Ectodermal cell (in vitro differentiated cells): ENCODE data around the gene TMEM259.
A peak's percentile ranks its signal among the peaks of the same experiment; 100 is the strongest.
"Not testable (repeated sequence)": the region's sequence is repeated elsewhere in the genome, so short reads cannot be mapped to it uniquely, and the experiment has no call there.

Source experiments
- H3K27ac ChIP-seq: 2 replicates; pipeline ENCODE4 v1.7.0; 2013; ENCODE audit warnings: mild to moderate bottlenecking, low read depth, low read length; ENCODE audit not compliant: insufficient read depth, poor library complexity, severe bottlenecking
- H3K27me3 ChIP-seq: 2 replicates; pipeline ENCODE4 v1.7.0; 2013; ENCODE audit warnings: mild to moderate bottlenecking, low read length; ENCODE audit not compliant: insufficient read depth, control insufficient read depth, poor library complexity, severe bottlenecking
- H3K36me3 ChIP-seq: one replicate; pipeline ENCODE4 v1.7.0; 2013; ENCODE audit warnings: low read length; ENCODE audit not compliant: control insufficient read depth, insufficient read depth
- H3K4me1 ChIP-seq: one replicate; pipeline ENCODE4 v1.7.0; 2013; ENCODE audit warnings: low read length; ENCODE audit not compliant: control insufficient read depth, insufficient read depth
- H3K4me3 ChIP-seq: 2 replicates; pipeline ENCODE4 v1.7.0; 2013; ENCODE audit warnings: low read depth, low read length, control low read depth; ENCODE audit not compliant: insufficient read depth
- H3K9me3 ChIP-seq: 2 replicates; pipeline ENCODE4 v1.7.0; 2013; ENCODE audit warnings: mild to moderate bottlenecking, low read length, moderate library complexity; ENCODE audit not compliant: control insufficient read depth
- WGBS, 2 experiments: methylation state at CpG; one replicate each; pipeline ENCODE4 v1.1.7; 2013; ENCODE audit warnings: missing lambda C conversion rate in 2 of 2; 5-methylcytosine and 5-hydroxymethylcytosine counted together

Gene TMEM259

GRCh38 chr19:1025960-1026782 is 5.2 kb upstream of the TMEM259 start, which contains the start of gene CNN2:
Gene CNN2, plus strand, starts transcription at chr19:1026608. Its CDS starts 54 bp downstream, at chr19:1026662.
- no peaks in the 10 kb centered on the region for H3K4me1 ChIP-seq
- H3K36me3 ChIP-seq = peaks cover 4% of the 10 kb centered on the region
- WGBS, 2 experiments = 1% methylated on average over 63 of the region's 63 CpGs
- no peaks in the 10 kb centered on the region for H3K27me3 ChIP-seq
- H3K27ac ChIP-seq = peak within 1 kb of the TSS; percentile 97
- peak within 1 kb of the TSS; percentile 89 for H3K4me3 ChIP-seq
- no peaks in the 10 kb centered on the region for H3K9me3 ChIP-seq

DNA sequence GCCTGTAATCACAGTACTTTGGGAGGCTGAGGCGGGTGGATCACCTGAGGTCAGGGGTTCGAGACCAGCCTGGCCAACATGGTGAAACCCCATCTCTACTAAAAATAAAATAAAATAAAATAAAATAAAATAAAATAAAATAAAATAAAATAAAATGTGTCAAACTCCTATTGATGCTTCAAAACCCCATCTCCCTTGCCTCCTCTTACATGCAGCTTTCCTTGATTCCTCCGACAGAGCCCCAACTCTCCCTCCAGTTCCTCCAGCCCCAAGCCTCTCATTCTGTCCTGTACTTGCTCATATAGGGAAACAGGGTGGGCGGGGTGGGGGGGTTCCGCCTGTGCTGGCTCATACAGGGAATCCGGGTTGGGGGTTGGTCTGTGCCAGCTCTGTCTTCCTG is 4.2 kb upstream of the TMEM259 start:
- H3K36me3 ChIP-seq, H3K27ac ChIP-seq, H3K27me3 ChIP-seq, H3K4me3 ChIP-seq, H3K9me3 ChIP-seq, H3K4me1 ChIP-seq: not testable (repeated sequence)
- WGBS, 2 experiments = 95 to 97% methylated on average over 4 to 5 of the region's 6 CpGs

DNA sequence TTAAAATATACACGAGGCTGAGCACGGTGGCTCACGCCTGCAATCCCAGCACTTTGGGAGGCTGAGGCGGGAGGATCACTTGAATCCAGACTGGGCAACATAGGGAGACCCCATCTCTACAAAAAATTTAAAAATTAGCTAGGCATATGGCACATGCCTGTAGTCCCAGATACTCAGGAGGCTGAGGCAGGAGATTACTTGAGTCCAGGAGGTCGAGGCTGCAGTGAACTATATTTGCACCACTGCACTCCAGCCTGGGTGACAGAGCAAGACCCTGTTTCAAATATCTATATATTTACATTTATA is 2.9 kb upstream of the TMEM259 start:
- H3K36me3 ChIP-seq, H3K27ac ChIP-seq, H3K9me3 ChIP-seq, H3K4me3 ChIP-seq, H3K27me3 ChIP-seq: not testable (repeated sequence)
- peaks cover 12% of the 10 kb centered on the region for H3K4me1 ChIP-seq
- WGBS, 2 experiments = 95 to 96% methylated on average over 5 of the region's 5 CpGs

GRCh38 chr19:1019980-1020867 is 699 bp downstream of the TMEM259 start:
- WGBS, 2 experiments = 5 to 6% methylated on average over 60 of the region's 60 CpGs
- H3K4me3 ChIP-seq = peak overlapping the region; percentile 66
- H3K27ac ChIP-seq = peak overlapping the region; percentile 94
- H3K27me3 ChIP-seq = no peaks in the 10 kb centered on the region
- H3K4me1 ChIP-seq = peaks cover 34% of the 10 kb centered on the region
- no peaks in the 10 kb centered on the region for H3K36me3 ChIP-seq
- H3K9me3 ChIP-seq = no peaks in the 10 kb centered on the region

GRCh38 chr19:1019616-1019961 is 1.3 kb downstream of the TMEM259 start:
- Histone ChIP-seq H3K9me3 (no peaks in the 10 kb centered on the region), H3K27ac (no peak overlapping the region), H3K36me3 (no peaks in the 10 kb centered on the region), H3K27me3 (no peaks in the 10 kb centered on the region), H3K4me3 (peak overlapping the region; percentile 66), H3K4me1 (peaks cover 34% of the 10 kb centered on the region)
- 84 to 88% methylated on average over 18 of the region's 18 CpGs for WGBS, 2 experiments

GRCh38 chr19:1018932-1019615 is 1.8 kb downstream of the TMEM259 start:
- H3K27ac ChIP-seq = no peak overlapping the region
- H3K27me3 ChIP-seq = no peaks in the 10 kb centered on the region
- peak overlapping the region; percentile 66 for H3K4me3 ChIP-seq
- 88% methylated on average over 17 of the region's 17 CpGs for WGBS, 2 experiments
- no peaks in the 10 kb centered on the region for H3K9me3 ChIP-seq
- H3K4me1 ChIP-seq = peaks cover 34% of the 10 kb centered on the region
- H3K36me3 ChIP-seq = no peaks in the 10 kb centered on the region

- no peaks in the 10 kb centered on the region for H3K9me3 ChIP-seq
- no peak overlapping the region for H3K4me3 ChIP-seq
- H3K4me1 ChIP-seq = peaks cover 34% of the 10 kb centered on the region
- H3K36me3 ChIP-seq = no peaks in the 10 kb centered on the region
- H3K27me3 ChIP-seq = no peaks in the 10 kb centered on the region
- WGBS, 2 experiments = 92 to 96% methylated on average over 5 of the region's 5 CpGs
- H3K27ac ChIP-seq = no peak overlapping the region
Observed at GRCh38 chr19:1018393-1018792, 2.5 kb downstream of the TMEM259 start.

DNA sequence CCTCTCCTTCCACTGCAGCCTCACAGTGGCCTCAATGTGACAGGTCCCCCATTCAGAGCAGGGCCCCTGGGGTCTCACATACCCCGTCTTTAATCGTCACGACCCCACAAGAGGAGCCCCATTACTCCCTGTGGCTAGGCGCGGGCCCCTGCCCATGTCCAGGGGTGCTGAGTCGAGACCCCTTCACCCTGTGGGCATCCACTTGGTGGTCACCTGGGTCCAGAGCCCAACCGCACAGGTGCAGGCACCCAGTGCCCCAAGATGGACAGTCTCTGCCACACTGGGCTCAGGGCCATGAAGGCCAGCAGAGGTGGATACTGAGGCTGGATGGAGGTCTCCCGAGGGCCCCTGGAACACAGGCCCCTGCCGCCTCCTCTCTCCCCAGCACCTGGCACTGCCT is 3.0 kb downstream of the TMEM259 start:
- Histone ChIP-seq H3K27ac (no peak overlapping the region), H3K4me1 (peaks cover 34% of the 10 kb centered on the region), H3K9me3 (no peaks in the 10 kb centered on the region), H3K4me3 (no peak overlapping the region), H3K36me3 (no peaks in the 10 kb centered on the region), H3K27me3 (no peaks in the 10 kb centered on the region)
- 96 to 97% methylated on average over 9 of the region's 9 CpGs for WGBS, 2 experiments

DNA sequence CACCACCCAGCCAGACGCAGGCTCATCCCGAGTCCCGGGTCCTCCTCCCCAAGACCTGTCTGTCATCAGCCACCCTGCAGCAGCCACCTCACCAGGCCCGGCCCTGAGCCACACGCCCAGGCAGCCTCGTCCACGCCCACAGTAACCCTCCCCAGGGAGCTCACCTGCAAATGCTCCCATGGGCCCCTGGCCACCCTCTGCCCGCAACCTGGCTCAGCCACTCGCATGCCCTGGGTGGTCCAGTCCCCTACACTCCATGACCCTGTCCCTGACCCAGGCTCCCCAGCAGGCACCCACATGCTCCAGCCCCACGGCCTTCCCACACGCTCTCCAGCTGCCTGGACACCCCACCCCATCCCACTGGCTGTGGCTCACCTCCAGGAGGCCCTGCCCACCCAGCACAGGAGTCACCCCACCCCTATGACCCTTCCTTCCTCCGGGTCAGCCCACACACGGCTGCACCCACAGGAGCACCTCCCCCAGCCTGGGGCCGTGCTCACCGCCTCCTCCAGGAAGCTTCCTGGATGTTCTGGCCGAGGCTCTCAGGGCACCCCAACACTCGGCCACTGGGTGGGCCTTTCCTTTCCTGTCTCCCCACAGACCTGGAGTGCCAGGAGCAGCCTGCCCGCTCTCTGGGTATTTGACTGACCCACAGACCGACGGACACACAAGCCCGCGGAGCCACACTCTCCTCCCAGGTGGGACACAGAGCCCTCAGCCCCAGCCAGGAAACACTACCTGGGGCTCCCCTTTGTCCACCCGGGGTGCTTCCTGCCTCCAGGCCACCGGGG is 3.6 kb downstream of the TMEM259 start:
- Histone ChIP-seq H3K9me3 (no peaks in the 10 kb centered on the region), H3K36me3 (peaks cover 2% of the 10 kb centered on the region), H3K27ac (no peak overlapping the region), H3K4me1 (peaks cover 34% of the 10 kb centered on the region), H3K27me3 (no peaks in the 10 kb centered on the region), H3K4me3 (no peak overlapping the region)
- 88 to 89% methylated on average over 24 of the region's 24 CpGs for WGBS, 2 experiments
